Ishikawa (cell line): ENCODE results near the gene PNN.

Experiments used
- CREB1 ChIP-seq: IDR thresholded peaks from 2 replicates; pipeline ENCODE4 v1.6.1; 2012; ENCODE audit warnings: low read depth
- FOXM1 ChIP-seq: IDR thresholded peaks from 2 replicates; pipeline ENCODE4 v1.6.1; 2012; ENCODE audit warnings: low read depth, borderline replicate concordance
- RAD21 ChIP-seq: IDR thresholded peaks from 2 replicates; pipeline ENCODE4 v1.6.1; 2012; ENCODE audit warnings: low read depth
- TEAD4 ChIP-seq: IDR thresholded peaks from 2 replicates; pipeline ENCODE4 v1.6.1; 2012
- YY1 ChIP-seq: IDR thresholded peaks from 2 replicates; pipeline ENCODE4 v1.6.1; 2012; ENCODE audit warnings: low read depth
- ZBTB7A ChIP-seq: IDR thresholded peaks from 2 replicates; pipeline ENCODE4 v1.6.1; 2012; ENCODE audit warnings: low read depth
- TF ChIP-seq, protein P1 (sequence below): IDR thresholded peaks from 2 replicates; pipeline ENCODE4 v1.6.1; 2012

Gene PNN

DNA sequence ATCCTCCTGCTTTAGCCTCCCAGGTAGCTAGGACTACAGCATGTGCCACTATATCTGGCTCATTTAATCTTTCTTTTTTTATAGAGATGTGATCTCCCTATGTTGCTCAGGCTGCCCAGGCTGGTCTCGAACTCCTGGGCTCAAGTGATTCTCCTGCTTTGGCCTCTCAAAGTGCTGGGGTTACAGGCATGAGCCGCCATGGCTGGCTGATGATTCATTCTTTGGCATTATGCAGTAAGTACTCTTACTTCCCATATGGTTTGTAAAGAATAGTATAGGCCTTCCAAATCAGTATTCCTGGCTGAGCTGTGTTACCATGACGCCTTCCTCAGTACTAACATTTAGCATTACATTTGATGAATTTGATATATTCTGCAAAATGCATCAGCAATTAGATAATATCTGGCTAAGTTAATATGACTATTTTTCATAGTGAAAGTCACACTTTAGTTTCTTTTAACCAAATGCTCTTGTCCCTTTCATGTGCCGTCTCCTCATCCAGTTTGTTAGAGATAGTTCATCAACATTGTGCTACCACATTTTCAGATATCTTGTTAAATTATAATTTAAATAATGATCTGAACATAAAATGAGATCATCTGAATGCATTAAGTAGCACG is 55.5 kb downstream of the PNN start:
- TF ChIP-seq FOXM1 (no peak), CREB1 (no peak), ZBTB7A (no peak), TEAD4 (no peak), YY1 (no peak)
- TF ChIP-seq, protein P1, sequence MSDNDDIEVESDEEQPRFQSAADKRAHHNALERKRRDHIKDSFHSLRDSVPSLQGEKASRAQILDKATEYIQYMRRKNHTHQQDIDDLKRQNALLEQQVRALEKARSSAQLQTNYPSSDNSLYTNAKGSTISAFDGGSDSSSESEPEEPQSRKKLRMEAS, result no peak

DNA sequence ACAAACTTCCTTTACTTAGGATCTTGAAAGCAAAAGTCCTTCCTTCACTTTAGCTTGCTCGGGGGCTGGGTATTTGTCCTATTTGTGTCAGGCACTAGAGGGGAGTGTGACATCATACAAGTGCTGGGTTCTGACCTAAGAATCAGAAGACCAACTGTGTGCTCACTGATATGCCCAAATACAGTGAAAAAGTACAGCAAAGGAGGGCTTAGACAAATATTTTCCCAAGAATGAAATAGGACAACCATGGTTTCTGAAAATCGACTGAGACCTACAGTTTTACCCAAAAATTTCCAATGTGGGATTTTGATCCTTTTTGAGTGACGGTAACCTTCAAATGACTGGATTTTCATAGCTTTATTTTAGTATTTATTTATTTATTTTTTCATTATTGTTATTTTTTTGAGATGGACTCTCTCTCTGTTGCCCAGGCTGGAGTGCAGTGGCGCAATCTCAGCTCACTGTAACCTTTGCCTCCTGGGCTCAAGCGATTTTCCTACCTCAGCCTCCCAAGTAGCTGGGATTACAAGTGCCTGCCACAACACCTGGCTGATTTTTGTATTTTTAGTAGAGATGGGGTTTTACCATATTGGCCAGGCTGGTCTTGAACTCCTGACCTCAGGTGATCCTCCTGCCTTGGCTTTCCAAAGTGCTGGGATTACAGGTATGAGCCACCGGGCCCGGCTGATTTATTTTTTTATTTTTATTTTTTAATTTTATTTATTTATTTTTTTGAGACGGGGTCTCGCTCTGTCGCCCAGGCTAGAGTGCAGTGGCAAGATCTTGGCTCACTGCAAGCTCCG is 56.9 kb downstream of the PNN start:
- TF ChIP-seq RAD21, result peak; percentile 63
